DND-41 (cell line): ENCODE results near the gene IFFO2.

Source experiments
- ATAC-seq: fragments of 200-7000 bp; cut with Tn5 transposase; 3 replicates; pipeline ENCODE4 v1.9.1; 2021; ENCODE audit warnings: low read depth; ENCODE audit not compliant: insufficient read depth
- DNase-seq: peaks from one replicate; pipeline ENCODE4 v3.0.0-alpha.2; 2020
- H2AFZ ChIP-seq: 2 replicates; pipeline ENCODE4 v1.6.0; 2012; ENCODE audit warnings: low read depth, low read length
- H3K27ac ChIP-seq: 2 replicates; pipeline ENCODE4 v1.5.1; 2012; ENCODE audit warnings: low read length, inconsistent platforms
- H3K27me3 ChIP-seq: fragments of 200-600 bp; sonication (generic); 2 replicates; pipeline ENCODE4 v1.6.0; 2012; ENCODE audit warnings: low read length, mild to moderate bottlenecking, inconsistent platforms; ENCODE audit not compliant: insufficient read depth, poor library complexity
- H3K36me3 ChIP-seq: 2 replicates; pipeline ENCODE4 v1.5.1; 2012; ENCODE audit warnings: low read length, inconsistent platforms; ENCODE audit not compliant: insufficient read depth
- H3K4me1 ChIP-seq: 2 replicates; pipeline ENCODE4 v1.5.1; 2012; ENCODE audit warnings: mild to moderate bottlenecking, low read length; ENCODE audit not compliant: insufficient read depth
- H3K4me2 ChIP-seq: 2 replicates; pipeline ENCODE4 v1.6.0; 2012; ENCODE audit warnings: mild to moderate bottlenecking, moderate library complexity, low read length, inconsistent platforms; ENCODE audit not compliant: insufficient read depth
- H3K4me3 ChIP-seq, 2 experiments: fragments of 200-600 bp in 1 of 2; shearing (Covaris generic) in 1 of 2; 2 replicates each; pipeline ENCODE4 v1.5.1; 2012 to 2016; ENCODE audit warnings: inconsistent platforms in 2 of 2, low read length in 2 of 2, mild to moderate bottlenecking in 2 of 2, low read depth in 1 of 2, moderate library complexity in 1 of 2
- H3K79me2 ChIP-seq: 2 replicates; pipeline ENCODE4 v1.6.0; 2012; ENCODE audit warnings: low read length, inconsistent platforms; ENCODE audit not compliant: insufficient read depth
- H3K9ac ChIP-seq: 2 replicates; pipeline ENCODE4 v1.6.0; 2012; ENCODE audit warnings: low read depth, mild to moderate bottlenecking, inconsistent platforms, low read length, moderate library complexity
- H3K9me3 ChIP-seq: 2 replicates; pipeline ENCODE4 v1.5.1; 2012; ENCODE audit warnings: low read length, moderate library complexity, mild to moderate bottlenecking, inconsistent platforms; ENCODE audit not compliant: insufficient read depth, severe bottlenecking
- H4K20me1 ChIP-seq: 2 replicates; pipeline ENCODE4 v1.6.0; 2012; ENCODE audit warnings: low read length; ENCODE audit not compliant: insufficient read depth
- CTCF ChIP-seq: IDR thresholded peaks from 2 replicates; pipeline ENCODE4 v1.5.1; 2012; ENCODE audit warnings: borderline replicate concordance, low read length, moderate library complexity, mild to moderate bottlenecking; ENCODE audit not compliant: poor library complexity, severe bottlenecking; ENCODE audit errors: extremely low read depth
- EZH2 ChIP-seq: IDR thresholded peaks from 3 replicates; pipeline ENCODE4 v1.6.1; 2012; ENCODE audit warnings: borderline replicate concordance, low read depth, mild to moderate bottlenecking, moderate library complexity, low read length, inconsistent platforms; ENCODE audit not compliant: severe bottlenecking

Gene IFFO2

GRCh38 chr1:18907021-18907916 lies 49.2 kb downstream of the IFFO2 start:
- Histone ChIP-seq H3K36me3 (peaks cover 5% of the 10 kb centered on the region; the same call in 1 of the 2 replicates), H3K27ac (0 out of 2 replicates have a peak overlapping the region, but pooled peaks have one; percentile 4), H3K79me2 (no peaks in the 10 kb centered on the region), H3K9ac (no peak overlapping the region), H3K4me2 (no peak overlapping the region), H3K27me3 (no peaks in the 10 kb centered on the region), H4K20me1 (no peaks in the 10 kb centered on the region), H3K9me3 (no peaks in the 10 kb centered on the region), H3K4me3 (no peak overlapping the region), H3K4me1 (peaks cover 11% of the 10 kb centered on the region), H2AFZ (no peak overlapping the region)
- TF ChIP-seq EZH2 (no peak), CTCF (peak; percentile 83)
- DNase-seq (peak; percentile 68), ATAC-seq (0 out of 3 replicates have a peak, but pooled peaks have one; percentile 8)

GRCh38 chr1:18903291-18903756 lies 53.2 kb downstream of the IFFO2 start:
- TF ChIP-seq EZH2 (no peak), CTCF (no peak)
- peak overlapping the region; percentile 87 for H3K4me2 ChIP-seq
- no peaks in the 10 kb centered on the region for H3K9me3 ChIP-seq
- peaks cover 32% of the 10 kb centered on the region for H3K4me1 ChIP-seq
- H3K79me2 ChIP-seq, result no peaks in the 10 kb centered on the region
- H3K27ac ChIP-seq, result peak overlapping the region; percentile 64
- no peaks in the 10 kb centered on the region for H3K36me3 ChIP-seq
- H4K20me1 ChIP-seq, result peaks cover 5% of the 10 kb centered on the region; the same call in 1 of the 2 replicates
- DNase-seq (no peak), ATAC-seq (no peak)
- H3K4me3 ChIP-seq, result peak overlapping the region; percentile 46 to 92; a peak in 3 of 4 replicates
- H2AFZ ChIP-seq, result peak overlapping the region; percentile 93
- peak overlapping the region; percentile 75 for H3K9ac ChIP-seq
- H3K27me3 ChIP-seq, result no peaks in the 10 kb centered on the region

GRCh38 chr1:18902523-18903290 lies 53.8 kb downstream of the IFFO2 start, which contains the start of gene ALDH4A1:
Gene ALDH4A1, minus strand, starts transcription at chr1:18902555. Its CDS starts 32 bp downstream, at chr1:18902523.
- Histone ChIP-seq H3K9ac (peak within 1 kb of the TSS; percentile 75), H2AFZ (peak within 1 kb of the TSS; percentile 93), H3K36me3 (no peaks in the 10 kb centered on the region), H3K79me2 (no peaks in the 10 kb centered on the region), H3K27ac (peak within 1 kb of the TSS; percentile 85), H3K4me2 (peak within 1 kb of the TSS; percentile 87), H3K27me3 (no peaks in the 10 kb centered on the region), H3K4me1 (peaks cover 32% of the 10 kb centered on the region), H3K4me3 (peak within 1 kb of the TSS; percentile 81 to 92), H3K9me3 (no peaks in the 10 kb centered on the region), H4K20me1 (peaks cover 5% of the 10 kb centered on the region; the same call in 1 of the 2 replicates)
- peak; percentile 98 for ATAC-seq
- TF ChIP-seq EZH2, result no peak
- TF ChIP-seq CTCF, result no peak
- peak; percentile 97 for DNase-seq
